Fibroblast of skin of back (primary cell): ENCODE data around the gene PHAF1.
A peak's percentile ranks its signal among the peaks of the same experiment; 100 is the strongest.

Source experiments
- DNase-seq: peaks from one replicate; pipeline ENCODE4 v3.0.0-alpha.2; 2013

Gene PHAF1

DNA sequence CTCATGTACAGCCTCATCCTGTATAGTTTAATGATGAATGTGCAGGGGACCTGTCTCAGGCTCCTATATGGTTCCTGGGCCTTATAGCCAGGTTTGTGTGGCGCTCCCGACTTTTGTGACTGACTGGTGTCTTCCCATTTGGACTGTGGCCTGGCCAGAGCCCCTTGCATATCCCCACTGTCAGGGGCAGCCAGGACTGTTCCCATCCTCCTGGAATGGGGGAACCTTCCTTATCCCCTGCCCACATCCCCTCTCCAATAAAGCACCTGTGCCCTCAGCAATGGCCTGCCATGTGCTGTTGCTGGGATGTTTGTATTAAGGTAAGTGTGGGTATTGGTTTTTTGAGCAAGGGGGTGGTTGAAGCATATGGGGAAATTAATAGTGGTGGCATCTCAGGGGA, 38.5 kb downstream of the PHAF1 start:
- no peak for DNase-seq

DNA sequence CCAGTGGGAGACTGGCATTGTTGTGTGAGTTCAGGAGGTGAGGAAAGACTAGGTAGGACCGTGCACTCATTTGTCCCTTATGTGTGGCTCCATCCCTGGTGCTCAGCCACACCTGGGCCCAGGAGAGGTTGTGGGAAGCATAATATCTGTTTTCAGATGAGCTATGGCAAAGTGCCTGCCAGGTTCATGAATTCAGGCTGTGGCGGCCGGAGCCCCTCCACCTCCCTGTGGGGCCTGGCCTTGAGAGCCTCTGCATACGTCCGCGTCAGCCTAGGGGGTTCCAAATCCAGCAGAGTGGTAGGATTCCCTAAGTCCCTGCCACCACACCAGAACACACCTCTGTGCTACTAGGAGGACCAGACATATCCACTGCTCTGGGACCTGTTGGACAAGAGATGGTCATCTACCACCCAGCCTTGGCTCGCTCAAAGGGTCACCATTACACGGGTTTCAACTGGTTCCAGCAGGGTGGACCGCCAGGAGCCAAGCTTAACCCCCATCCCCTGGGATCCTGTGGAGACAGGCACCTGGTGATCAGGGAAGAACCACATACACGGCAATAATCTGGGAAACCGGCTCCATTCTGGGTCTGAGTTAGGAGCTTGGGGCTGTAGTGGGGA, 39.0 kb downstream of the PHAF1 start:
- DNase-seq = no peak

DNA sequence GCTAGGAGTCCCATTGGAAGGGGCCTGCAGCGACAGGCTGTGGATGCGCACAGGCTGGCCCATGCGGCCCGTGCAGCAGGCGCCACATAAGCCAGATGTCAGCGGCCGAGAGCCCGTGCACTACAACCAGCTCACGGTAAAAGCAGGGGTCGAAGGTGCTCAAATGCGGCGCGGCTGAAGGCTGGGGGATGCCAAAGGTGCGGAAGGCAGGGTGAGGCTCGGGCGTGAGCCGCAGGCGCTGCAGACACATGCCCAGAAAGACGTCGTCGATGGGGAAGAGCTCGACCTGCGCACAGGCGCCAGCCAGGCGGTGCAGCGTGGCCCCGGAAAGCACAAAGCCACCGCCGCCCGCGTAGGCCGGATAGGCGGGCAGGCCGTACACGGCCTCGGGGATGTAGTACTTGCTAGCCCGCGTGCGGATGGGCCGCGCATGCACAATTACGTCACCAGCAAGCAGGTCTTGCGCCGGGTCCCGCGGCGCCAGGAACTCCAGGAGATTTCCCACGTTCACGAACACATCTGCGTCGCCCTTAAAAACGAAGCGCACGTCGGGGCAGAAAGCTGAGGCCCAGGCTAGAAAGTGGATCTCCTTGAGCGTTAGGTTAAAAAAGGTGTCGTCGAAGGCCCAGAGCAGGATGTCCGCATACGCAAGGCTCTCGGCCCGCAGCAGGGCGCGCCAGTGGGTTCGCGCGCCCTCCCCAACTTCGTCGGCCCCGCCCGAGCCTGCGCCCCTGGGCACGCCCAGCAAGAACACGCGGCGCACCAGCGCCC, 39.7 kb downstream of the PHAF1 start:
- DNase-seq = no peak

DNA sequence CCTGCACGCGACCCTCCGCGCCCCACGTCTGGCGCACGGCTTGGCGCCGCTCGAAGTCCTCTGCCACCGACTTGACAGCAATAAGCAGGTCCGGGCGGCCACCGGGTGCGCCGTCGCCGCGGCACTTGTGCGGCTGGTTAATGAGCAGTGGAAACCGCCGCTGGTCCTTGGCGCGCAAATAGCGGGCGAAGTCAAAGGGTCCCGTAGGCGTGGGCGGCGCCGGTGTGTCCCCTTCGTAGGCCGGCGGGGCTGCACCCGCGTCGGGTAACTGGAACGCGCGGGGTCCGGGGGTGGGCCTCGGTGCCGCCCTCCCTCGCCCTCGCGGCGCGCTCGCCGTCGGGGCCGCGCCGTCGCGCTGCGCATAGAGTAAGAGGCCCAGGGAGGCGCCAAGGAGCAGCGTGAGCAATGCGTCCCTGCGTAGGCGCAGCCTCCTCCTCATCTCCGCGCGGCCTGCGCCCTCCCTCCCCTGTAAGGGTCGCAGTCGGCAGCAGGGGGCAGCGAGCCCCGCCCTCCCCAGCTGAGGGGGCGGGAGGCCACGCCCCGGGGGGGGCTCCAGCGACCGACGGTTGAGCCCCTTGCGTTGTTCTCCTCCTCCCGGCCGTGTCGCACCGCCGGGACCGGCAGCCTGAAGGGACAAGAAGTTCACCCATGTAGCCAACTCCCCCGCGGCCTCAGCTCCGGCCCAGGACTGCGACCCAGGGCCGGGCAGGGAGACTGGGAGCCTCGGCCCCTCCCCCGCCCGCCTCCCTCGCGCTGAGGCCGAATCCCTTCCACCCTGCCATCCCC, 40.5 kb downstream of the PHAF1 start:
- DNase-seq = peak; percentile 56

DNA sequence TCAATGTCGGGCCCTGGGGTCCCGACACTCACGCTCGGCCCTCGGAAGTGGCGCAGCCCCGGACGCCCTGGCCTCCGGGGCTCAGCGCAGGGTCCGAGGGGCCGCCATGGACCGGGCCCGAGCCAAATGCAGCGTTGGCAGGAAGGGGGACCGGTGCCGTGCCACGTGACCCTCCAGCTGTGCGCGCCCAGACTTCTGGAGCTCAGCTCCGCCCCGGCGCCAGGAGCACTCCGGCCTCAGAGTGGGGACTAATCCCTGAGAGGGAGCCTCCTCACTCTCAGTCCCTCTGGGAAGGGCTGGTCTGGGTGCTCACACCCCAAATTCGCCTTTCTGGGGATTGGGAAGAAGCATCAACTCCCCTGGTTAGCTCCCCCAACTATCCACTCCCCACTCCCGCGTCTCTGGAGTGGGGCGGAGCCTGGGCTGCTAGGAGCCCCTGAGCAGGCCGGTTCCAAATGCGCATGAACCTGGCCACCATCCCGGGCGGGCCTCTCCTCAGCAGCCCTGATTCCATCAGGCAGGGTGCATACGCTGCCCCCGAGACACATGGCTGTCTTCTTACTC, 41.2 kb downstream of the PHAF1 start, which contains the start of gene B3GNT9:
B3GNT9 (minus strand) TSS at position 166 of the 564 bp plus-strand sequence. CDS start 513 bp downstream, outside the sequence.
- peak; percentile 54 for DNase-seq

- DNase-seq = no peak
Measured at GRCh38 chr16:67151431-67152097, 41.8 kb downstream of the PHAF1 start.

GRCh38 chr16:67154578-67155294, 45.0 kb downstream of the PHAF1 start:
- no peak for DNase-seq

- peak; percentile 64 for DNase-seq
Measured at GRCh38 chr16:67155295-67156142, 45.8 kb downstream of the PHAF1 start.

- DNase-seq = no peak
Measured at GRCh38 chr16:67156143-67156844, 46.6 kb downstream of the PHAF1 start.

GRCh38 chr16:67157106-67157748, 47.5 kb downstream of the PHAF1 start:
- DNase-seq = no peak

- no peak for DNase-seq
Measured at GRCh38 chr16:67157892-67158635, 48.3 kb downstream of the PHAF1 start.

GRCh38 chr16:67158637-67159600, 49.2 kb downstream of the PHAF1 start:
- DNase-seq = peak; percentile 49

DNA sequence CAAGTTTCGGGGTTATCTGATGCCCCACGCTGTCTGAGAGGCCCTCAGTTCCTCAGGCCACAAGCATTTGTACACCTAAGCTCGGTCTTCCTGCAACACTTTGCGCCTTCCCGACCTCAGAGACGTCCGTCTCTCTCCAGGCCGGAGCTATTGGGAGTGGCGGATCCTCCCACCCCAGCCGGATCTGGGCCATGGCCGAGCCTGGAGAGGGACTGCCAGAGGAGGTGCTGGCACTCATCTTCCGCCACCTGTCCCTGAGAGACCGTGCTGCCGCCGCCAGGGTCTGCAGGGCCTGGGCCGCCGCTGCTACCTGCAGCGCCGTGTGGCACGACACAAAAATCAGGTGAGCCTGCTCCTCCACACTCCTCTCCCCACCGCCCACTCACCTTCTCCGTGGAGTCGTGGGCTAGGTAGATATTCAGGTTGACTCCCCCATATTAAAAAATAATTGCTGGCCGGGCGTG, 51.9 kb downstream of the PHAF1 start:
- no peak for DNase-seq

- DNase-seq = no peak
Measured at GRCh38 chr16:67162506-67163163, 52.9 kb downstream of the PHAF1 start.

GRCh38 chr16:67163164-67163998, 53.6 kb downstream of the PHAF1 start:
- no peak for DNase-seq

DNA sequence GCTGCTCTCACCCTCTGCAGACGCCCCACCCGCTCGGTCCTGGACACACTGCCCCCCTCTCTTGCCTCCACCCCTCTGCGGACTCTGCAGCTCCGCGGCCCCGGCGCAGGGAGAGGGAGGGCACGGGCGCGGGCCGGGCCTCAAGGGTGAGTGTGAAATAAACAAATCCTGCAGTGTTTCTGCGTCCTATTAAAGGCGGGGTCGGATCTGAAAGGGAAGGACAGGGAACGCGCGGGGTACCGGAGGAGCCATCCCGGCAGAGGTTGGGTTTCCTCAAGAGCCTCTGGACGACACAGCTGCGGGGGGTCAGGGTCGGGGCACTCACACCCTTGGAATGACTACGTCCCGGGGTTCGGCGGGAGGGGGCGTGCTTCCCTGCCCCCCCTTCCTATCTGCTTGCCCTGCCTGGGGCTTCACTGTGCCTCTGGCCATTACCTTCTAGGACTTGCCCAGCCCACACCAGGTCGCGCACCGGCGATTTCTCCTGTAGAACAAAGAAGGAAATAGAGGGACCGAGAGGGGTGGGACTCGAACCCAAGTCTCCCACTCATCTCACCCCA, 54.3 kb downstream of the PHAF1 start:
- DNase-seq = no peak
